IMR-90 (cell line): ENCODE data around the gene PIK3IP1. TPM values are rescaled to one million over a fixed set of nuclear protein-coding genes. Genes with fewer than 3 reads are reported as not detected.
A peak's percentile ranks its signal among the peaks of the same experiment; 100 is the strongest.

Experiments used
- ATAC-seq: fragments of 200-7000 bp; cut with Tn5 transposase; 2 replicates; pipeline ENCODE4 v1.9.1; 2020; ENCODE audit warnings: low read depth, mild to moderate bottlenecking, moderate library complexity
- BruUV-seq: library from RNA; stranded (reverse); fragments of 400-500 nt; replicated peaks from 2 replicates; lab custom pipeline; 2021; lab: Mats Ljungman, UMichigan
- CTCF ChIA-PET: fragments of 300-600 bp; formaldehyde crosslinking; extraction: SDS; loops from one replicate; lab custom pipeline; 2021; ENCODE audit warnings: antibody characterized with exemption; lab: Yijun Ruan, JAX
- POLR2A ChIA-PET: fragments of 300-600 bp; sonication (Branson Sonifier 250); formaldehyde crosslinking; loops from one replicate; lab custom pipeline; 2022; ENCODE audit warnings: antibody characterized with exemption; ENCODE audit not compliant: unreplicated experiment; lab: Charles Lee
- DNase-seq: peaks from one replicate; pipeline ENCODE4 v3.0.0; 2013
- H2AFZ ChIP-seq: replicated peaks from 2 replicates; pipeline ENCODE3; 2013; ENCODE audit warnings: low read length, mild to moderate bottlenecking; ENCODE audit not compliant: poor library complexity
- H2AK5ac ChIP-seq: 2 replicates; pipeline ENCODE4 v1.6.1; 2013; ENCODE audit warnings: low read depth, low read length, inconsistent platforms
- H2AK9ac ChIP-seq: replicated peaks from 2 replicates; pipeline ENCODE3; 2013; ENCODE audit warnings: mild to moderate bottlenecking, low read depth, low read length, moderate library complexity; ENCODE audit not compliant: poor library complexity
- H2BK120ac ChIP-seq: 2 replicates; pipeline ENCODE4 v1.6.1; 2013; ENCODE audit warnings: low read depth, low read length, inconsistent platforms
- H2BK15ac ChIP-seq: 3 replicates; pipeline ENCODE4 v1.6.1; 2013; ENCODE audit warnings: low read depth, low read length, inconsistent platforms
- H2BK20ac ChIP-seq: 2 replicates; pipeline ENCODE4 v1.6.1; 2013; ENCODE audit warnings: low read depth, mild to moderate bottlenecking, inconsistent platforms, low read length, moderate library complexity
- H2BK5ac ChIP-seq: 2 replicates; pipeline ENCODE4 v1.6.1; 2013; ENCODE audit warnings: mild to moderate bottlenecking, low read depth, low read length, inconsistent platforms; ENCODE audit not compliant: poor library complexity, severe bottlenecking
- H3K14ac ChIP-seq: replicated peaks from 2 replicates; pipeline ENCODE4 v1.6.1; 2013; ENCODE audit warnings: low read depth, low read length, inconsistent platforms
- H3K18ac ChIP-seq: 2 replicates; pipeline ENCODE4 v1.6.1; 2013; ENCODE audit warnings: low read depth, low read length, control low read depth
- H3K23ac ChIP-seq: 2 replicates; pipeline ENCODE4 v1.6.1; 2013; ENCODE audit warnings: low read depth, low read length, inconsistent platforms
- H3K27ac ChIP-seq: 2 replicates; pipeline ENCODE4 v1.5.1; 2013; ENCODE audit warnings: mild to moderate bottlenecking, control low read depth, low read length; ENCODE audit not compliant: insufficient read depth
- H3K27me3 ChIP-seq: 2 replicates; pipeline ENCODE4 v1.6.1; 2013; ENCODE audit warnings: low read length; ENCODE audit not compliant: control insufficient read depth, insufficient read depth
- H3K36me3 ChIP-seq: 2 replicates; pipeline ENCODE4 v1.6.1; 2013; ENCODE audit warnings: low read length, mixed read lengths; ENCODE audit not compliant: control insufficient read depth, insufficient read depth
- H3K4ac ChIP-seq: 2 replicates; pipeline ENCODE4 v1.6.1; 2013; ENCODE audit warnings: low read depth, low read length, inconsistent platforms
- H3K4me1 ChIP-seq: 2 replicates; pipeline ENCODE4 v1.6.1; 2013; ENCODE audit warnings: low read length, mixed read lengths; ENCODE audit not compliant: control insufficient read depth, insufficient read depth
- H3K4me2 ChIP-seq: 2 replicates; pipeline ENCODE4 v1.6.1; 2013; ENCODE audit warnings: low read depth, mild to moderate bottlenecking, control low read depth, low read length, moderate library complexity
- H3K4me3 ChIP-seq: 2 replicates; pipeline ENCODE4 v1.5.1; 2013; ENCODE audit warnings: low read depth, mild to moderate bottlenecking, control low read depth, low read length, moderate library complexity; ENCODE audit not compliant: insufficient read depth
- H3K56ac ChIP-seq: 2 replicates; pipeline ENCODE4 v1.6.1; 2013; ENCODE audit warnings: low read length, inconsistent platforms; ENCODE audit not compliant: insufficient read depth; ENCODE audit errors: extremely low read depth
- H3K79me1 ChIP-seq, 2 experiments: 2 replicates each; pipeline ENCODE4 v1.6.1; 2013; ENCODE audit warnings: low read length in 2 of 2, inconsistent platforms in 1 of 2, low read depth in 1 of 2
- H3K9ac ChIP-seq: 2 replicates; pipeline ENCODE4 v1.6.1; 2013; ENCODE audit warnings: low read depth, low read length, control low read depth
- H3K9me1 ChIP-seq: 2 replicates; pipeline ENCODE4 v1.6.1; 2013; ENCODE audit warnings: low read length, inconsistent platforms; ENCODE audit not compliant: insufficient read depth
- H3K9me3 ChIP-seq: 2 replicates; pipeline ENCODE4 v1.6.1; 2013; ENCODE audit warnings: low read length; ENCODE audit not compliant: control insufficient read depth, insufficient read depth
- H4K20me1 ChIP-seq: 2 replicates; pipeline ENCODE4 v1.6.1; 2013; ENCODE audit warnings: low read length, inconsistent platforms; ENCODE audit not compliant: insufficient read depth
- H4K5ac ChIP-seq: 2 replicates; pipeline ENCODE4 v1.6.1; 2013; ENCODE audit warnings: mild to moderate bottlenecking, low read depth, low read length, control low read depth
- H4K8ac ChIP-seq, 2 experiments: 2 replicates each; pipeline ENCODE4 v1.6.1; 2013; ENCODE audit warnings: low read depth in 2 of 2, low read length in 2 of 2, control low read depth in 1 of 2, inconsistent platforms in 1 of 2
- H4K91ac ChIP-seq: 2 replicates; pipeline ENCODE4 v1.6.1; 2013; ENCODE audit warnings: low read depth, low read length, inconsistent platforms; ENCODE audit not compliant: insufficient read depth
- RCOR1 ChIP-seq: IDR thresholded peaks from 2 replicates; pipeline ENCODE4 v1.6.1; 2012; ENCODE audit warnings: mild to moderate bottlenecking, low read length, improper control_type of control experiment; ENCODE audit not compliant: insufficient replicate concordance
- USF2 ChIP-seq: fragments of 150-350 bp; IDR thresholded peaks from 2 replicates; pipeline ENCODE4 v1.6.1; 2017; ENCODE audit warnings: mild to moderate bottlenecking, antibody characterized with exemption, low read length, low read depth
- WGBS, 2 experiments: methylation state at CpG; one replicate each; pipeline versions ENCODE4 v1.1.5 to v1.1.7; 2013; ENCODE audit warnings: missing lambda C conversion rate in 2 of 2; ENCODE audit not compliant: insufficient read length in 1 of 2; ENCODE audit errors: extremely low coverage in 2 of 2; 5-methylcytosine and 5-hydroxymethylcytosine counted together
- dilution Hi-C: fragments of 300-500 bp; cut with HindIII; formaldehyde crosslinking; loops from one replicate; pipeline ENCODE4 v1.14.3; 2018; ENCODE audit warnings: low sequenced_read_pairs; ENCODE audit not compliant: unreplicated experiment
- in situ Hi-C: fragments of 300-500 bp; cut with MboI; formaldehyde crosslinking; loops from 3 replicates; pipeline ENCODE4 v1.14.3; 2019; ENCODE audit warnings: low sequenced_read_pairs, inconsistent platforms, mixed read lengths
- intact Hi-C: fragments of 100-400 bp; cut with micrococcal nuclease; formaldehyde crosslinking; loops from 2 replicates; pipeline ENCODE4 v1.10.0; 2022
- polyA plus RNA-seq, 3 experiments: library from polyadenylated mRNA; depleted of rRNA; stranded (reverse); fragments of >200 nt; gene quantifications; 2 replicates each; pipeline ENCODE4 v1.2.3, GENCODE V29; 2012; ENCODE audit warnings: low replicate concordance in 1 of 3
- total RNA-seq: library from RNA; depleted of rRNA; stranded (reverse); fragments of >200 nt; gene quantifications from 2 replicates; pipeline ENCODE4 v1.2.3, GENCODE V29; 2012

PIK3IP1 gene
- total and polyA plus RNA-seq, 2 of the 4 experiments (the other 2 are of a cell fraction) = 12.9 to 17.6 TPM

- H3K14ac ChIP-seq = no peak overlapping the region
- ATAC-seq = peak; percentile 5
- no TSS peak for BruUV-seq
- H3K4me2 ChIP-seq = no peak overlapping the region; the same call in 1 of the 2 replicates
- no peak overlapping the region for H2BK120ac ChIP-seq
- peaks cover 33% of the 10 kb centered on the region for H3K9me1 ChIP-seq
- no peak overlapping the region for H2BK20ac ChIP-seq
- in situ Hi-C loops = no loop called here
- CTCF ChIA-PET = no interaction called here
- H3K36me3 ChIP-seq = peaks cover 61% of the 10 kb centered on the region
- 61% methylated on average over 3 of the region's 6 CpGs; no CpG with 5 or more reads in 1 of the 2 experiments for WGBS, 2 experiments
- no peak overlapping the region for H3K4ac ChIP-seq
- H3K9ac ChIP-seq = no peak overlapping the region
- H3K79me1 ChIP-seq = peaks cover 27 to 93% of the 10 kb centered on the region in 2 experiments
- no peak overlapping the region for H3K4me3 ChIP-seq
- H3K23ac ChIP-seq = no peak overlapping the region
- no peaks in the 10 kb centered on the region for H3K9me3 ChIP-seq
- no peak overlapping the region for H2AK5ac ChIP-seq
- no peak overlapping the region for H2AK9ac ChIP-seq
- peaks cover 26% of the 10 kb centered on the region for H3K4me1 ChIP-seq
- H4K91ac ChIP-seq = no peak overlapping the region
- H4K5ac ChIP-seq = no peak overlapping the region
- no peak overlapping the region for H3K18ac ChIP-seq
- H4K8ac ChIP-seq = no peak overlapping the region
- no peak for DNase-seq
- POLR2A ChIA-PET = no interaction called here
- H2AFZ ChIP-seq = no peak overlapping the region
- H4K20me1 ChIP-seq = peaks cover 59% of the 10 kb centered on the region
- no peak overlapping the region for H3K56ac ChIP-seq
- no peaks in the 10 kb centered on the region for H3K27me3 ChIP-seq
- TF ChIP-seq USF2 (no peak), RCOR1 (no peak)
- dilution Hi-C loops = no loop called here
- no peak overlapping the region for H2BK15ac ChIP-seq
- intact Hi-C loops = no loop called here
- H2BK5ac ChIP-seq = no peak overlapping the region
- H3K27ac ChIP-seq = no peak overlapping the region; the same call in 1 of the 2 replicates
Measured at GRCh38 chr22:31339148-31339832, 47.0 kb upstream of the PIK3IP1 start.
